Loucy (cell line): ENCODE measurements around the gene LAMA5.
A peak's percentile ranks its signal among the peaks of the same experiment; 100 is the strongest.

Source experiments
- H2AFZ ChIP-seq: fragments of 200-600 bp; sonication (generic); 2 replicates; pipeline ENCODE4 v1.6.0; 2016; ENCODE audit warnings: antibody characterized with exemption, mild to moderate bottlenecking, low read length, moderate library complexity
- H3F3A ChIP-seq: fragments of 200-600 bp; 2 replicates; pipeline ENCODE4 v1.6.0; 2016; ENCODE audit warnings: antibody characterized with exemption, low read depth, mild to moderate bottlenecking
- H3K27me3 ChIP-seq: fragments of 200-600 bp; sonication (generic); 2 replicates; pipeline ENCODE4 v1.6.1; 2014; ENCODE audit warnings: low read length, mild to moderate bottlenecking; ENCODE audit not compliant: insufficient read depth, poor library complexity, severe bottlenecking
- H3K36me3 ChIP-seq: fragments of 200-600 bp; sonication (generic); 2 replicates; pipeline ENCODE4 v1.6.1; 2016; ENCODE audit warnings: low read length; ENCODE audit not compliant: insufficient read depth
- H3K4me1 ChIP-seq: fragments of 200-600 bp; sonication (generic); 2 replicates; pipeline ENCODE4 v1.5.1; 2014; ENCODE audit warnings: low read length, mild to moderate bottlenecking; ENCODE audit not compliant: insufficient read depth, poor library complexity, severe bottlenecking
- H3K4me2 ChIP-seq: fragments of 200-600 bp; sonication (generic); 2 replicates; pipeline ENCODE4 v1.6.0; 2014; ENCODE audit warnings: antibody characterized with exemption, low read length, low read depth, mild to moderate bottlenecking; ENCODE audit not compliant: poor library complexity, severe bottlenecking
- H3K4me3 ChIP-seq: fragments of 200-600 bp; sonication (generic); 2 replicates; pipeline ENCODE4 v1.5.1; 2014; ENCODE audit warnings: low read length, mild to moderate bottlenecking, mixed read lengths; ENCODE audit not compliant: poor library complexity, severe bottlenecking
- H3K79me2 ChIP-seq: fragments of 200-600 bp; sonication (generic); 2 replicates; pipeline ENCODE4 v1.6.1; 2014; ENCODE audit warnings: low read length; ENCODE audit not compliant: insufficient read depth
- H3K9ac ChIP-seq: fragments of 200-600 bp; sonication (generic); 2 replicates; pipeline ENCODE4 v1.6.0; 2014; ENCODE audit warnings: mild to moderate bottlenecking, low read depth, low read length, moderate library complexity; ENCODE audit not compliant: poor library complexity, severe bottlenecking
- H3K9me2 ChIP-seq: fragments of 200-600 bp; sonication (generic); replicated peaks from 2 replicates; pipeline ENCODE4 v1.6.1; 2016; ENCODE audit warnings: low read depth, low read length, mixed read lengths
- H3K9me3 ChIP-seq: fragments of 200-600 bp; sonication (generic); 2 replicates; pipeline ENCODE4 v1.6.1; 2014; ENCODE audit warnings: mild to moderate bottlenecking, antibody characterized with exemption, low read length, low read depth; ENCODE audit not compliant: insufficient read depth
- H4K20me1 ChIP-seq: fragments of 200-600 bp; sonication (generic); 2 replicates; pipeline ENCODE4 v1.6.0; 2014; ENCODE audit warnings: antibody characterized with exemption, low read length, mild to moderate bottlenecking; ENCODE audit not compliant: insufficient read depth, poor library complexity, severe bottlenecking
- EZH2phosphoT487 ChIP-seq: fragments of 200-600 bp; IDR thresholded peaks from 2 replicates; pipeline ENCODE4 v1.6.1; 2018; ENCODE audit warnings: antibody characterized with exemption, mild to moderate bottlenecking, moderate library complexity, borderline replicate concordance
- TF ChIP-seq, protein P1 (sequence below): fragments of 200-600 bp; sonication (generic); conservative IDR thresholded peaks from 2 replicates; pipeline ENCODE4 v1.5.1; 2014; ENCODE audit warnings: mild to moderate bottlenecking, antibody characterized with exemption, low read length

LAMA5 gene

DNA sequence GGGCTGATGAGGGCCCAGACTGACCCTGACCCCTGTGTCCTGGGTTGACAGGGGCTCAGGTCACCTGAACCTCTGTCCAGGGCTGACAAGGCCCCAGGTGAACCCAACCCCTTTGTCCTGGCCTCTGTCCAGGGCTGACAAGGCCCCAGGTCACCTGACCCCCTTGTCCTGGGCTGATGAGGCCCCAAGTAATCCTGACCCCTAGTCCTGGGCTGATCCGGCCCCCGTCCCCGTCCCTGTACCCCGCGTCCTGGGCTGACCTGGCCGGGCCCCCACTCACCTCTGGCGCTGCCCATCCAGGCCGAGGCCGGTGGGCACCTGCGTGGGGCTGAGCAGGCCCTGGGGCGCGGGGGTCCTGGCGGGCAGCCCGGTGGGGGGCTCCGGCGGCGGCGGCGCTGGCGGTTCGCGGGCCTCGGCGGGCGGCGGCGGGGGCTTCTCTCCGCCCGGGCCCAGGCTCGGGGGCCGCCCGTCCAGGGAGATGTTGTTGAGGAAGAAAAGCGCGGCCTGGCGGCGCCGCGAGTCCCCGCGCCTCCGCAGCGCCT, 39.6 kb upstream of the LAMA5 start:
- H3K9me3 ChIP-seq, result no peaks in the 10 kb centered on the region
- TF ChIP-seq EZH2phosphoT487, result no peak
- TF ChIP-seq, protein P1, sequence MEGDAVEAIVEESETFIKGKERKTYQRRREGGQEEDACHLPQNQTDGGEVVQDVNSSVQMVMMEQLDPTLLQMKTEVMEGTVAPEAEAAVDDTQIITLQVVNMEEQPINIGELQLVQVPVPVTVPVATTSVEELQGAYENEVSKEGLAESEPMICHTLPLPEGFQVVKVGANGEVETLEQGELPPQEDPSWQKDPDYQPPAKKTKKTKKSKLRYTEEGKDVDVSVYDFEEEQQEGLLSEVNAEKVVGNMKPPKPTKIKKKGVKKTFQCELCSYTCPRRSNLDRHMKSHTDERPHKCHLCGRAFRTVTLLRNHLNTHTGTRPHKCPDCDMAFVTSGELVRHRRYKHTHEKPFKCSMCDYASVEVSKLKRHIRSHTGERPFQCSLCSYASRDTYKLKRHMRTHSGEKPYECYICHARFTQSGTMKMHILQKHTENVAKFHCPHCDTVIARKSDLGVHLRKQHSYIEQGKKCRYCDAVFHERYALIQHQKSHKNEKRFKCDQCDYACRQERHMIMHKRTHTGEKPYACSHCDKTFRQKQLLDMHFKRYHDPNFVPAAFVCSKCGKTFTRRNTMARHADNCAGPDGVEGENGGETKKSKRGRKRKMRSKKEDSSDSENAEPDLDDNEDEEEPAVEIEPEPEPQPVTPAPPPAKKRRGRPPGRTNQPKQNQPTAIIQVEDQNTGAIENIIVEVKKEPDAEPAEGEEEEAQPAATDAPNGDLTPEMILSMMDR, result no peak
- peak overlapping the region; percentile 87 for H3K4me3 ChIP-seq
- no peaks in the 10 kb centered on the region for H3K36me3 ChIP-seq
- peaks cover 11% of the 10 kb centered on the region for H4K20me1 ChIP-seq
- peak overlapping the region; percentile 83 for H3K9ac ChIP-seq
- no peaks in the 10 kb centered on the region for H3K27me3 ChIP-seq
- H3K4me1 ChIP-seq, result peaks cover 35% of the 10 kb centered on the region
- H3K79me2 ChIP-seq, result peaks cover 28% of the 10 kb centered on the region
- H2AFZ ChIP-seq, result no peak overlapping the region
- no peaks in the 10 kb centered on the region for H3K9me2 ChIP-seq
- H3F3A ChIP-seq, result no peaks in the 10 kb centered on the region
- H3K4me2 ChIP-seq, result peak overlapping the region; percentile 85

DNA sequence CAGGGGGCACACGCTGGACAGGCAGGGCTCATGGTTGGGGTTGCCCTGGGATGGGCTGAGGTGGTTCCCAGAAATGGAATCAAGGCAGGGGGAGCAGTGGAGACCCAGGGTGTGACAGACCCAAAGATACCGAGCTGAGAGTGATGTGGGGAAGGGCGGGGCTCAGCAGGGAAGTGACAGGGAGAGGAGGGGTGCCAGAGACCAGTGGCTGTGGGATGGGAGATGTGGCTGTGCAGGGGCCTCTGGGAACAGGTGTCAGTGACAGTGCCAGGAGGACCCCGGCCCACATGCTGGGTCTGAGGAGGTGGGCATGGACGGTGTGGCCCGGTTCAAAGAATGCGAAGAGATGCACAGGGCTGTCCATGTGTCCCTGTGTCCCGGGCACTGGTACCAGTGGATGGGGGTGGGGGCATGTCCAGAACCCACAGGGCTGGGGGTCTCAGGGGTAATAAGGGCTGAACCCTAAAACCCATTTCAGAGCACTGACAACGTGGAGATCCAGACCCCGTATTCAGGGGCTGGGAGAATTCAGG, 38.9 kb upstream of the LAMA5 start:
- peaks cover 11% of the 10 kb centered on the region for H4K20me1 ChIP-seq
- H3K4me3 ChIP-seq, result peak overlapping the region; percentile 87
- H3K9me2 ChIP-seq, result no peaks in the 10 kb centered on the region
- peaks cover 28% of the 10 kb centered on the region for H3K79me2 ChIP-seq
- no peaks in the 10 kb centered on the region for H3K36me3 ChIP-seq
- no peaks in the 10 kb centered on the region for H3F3A ChIP-seq
- peak overlapping the region; percentile 83 for H3K9ac ChIP-seq
- H3K4me1 ChIP-seq, result peaks cover 35% of the 10 kb centered on the region
- no peaks in the 10 kb centered on the region for H3K27me3 ChIP-seq
- H2AFZ ChIP-seq, result no peak overlapping the region
- no peaks in the 10 kb centered on the region for H3K9me3 ChIP-seq
- peak overlapping the region; percentile 85 for H3K4me2 ChIP-seq
- TF ChIP-seq, protein P1, result no peak
- no peak for TF ChIP-seq EZH2phosphoT487

DNA sequence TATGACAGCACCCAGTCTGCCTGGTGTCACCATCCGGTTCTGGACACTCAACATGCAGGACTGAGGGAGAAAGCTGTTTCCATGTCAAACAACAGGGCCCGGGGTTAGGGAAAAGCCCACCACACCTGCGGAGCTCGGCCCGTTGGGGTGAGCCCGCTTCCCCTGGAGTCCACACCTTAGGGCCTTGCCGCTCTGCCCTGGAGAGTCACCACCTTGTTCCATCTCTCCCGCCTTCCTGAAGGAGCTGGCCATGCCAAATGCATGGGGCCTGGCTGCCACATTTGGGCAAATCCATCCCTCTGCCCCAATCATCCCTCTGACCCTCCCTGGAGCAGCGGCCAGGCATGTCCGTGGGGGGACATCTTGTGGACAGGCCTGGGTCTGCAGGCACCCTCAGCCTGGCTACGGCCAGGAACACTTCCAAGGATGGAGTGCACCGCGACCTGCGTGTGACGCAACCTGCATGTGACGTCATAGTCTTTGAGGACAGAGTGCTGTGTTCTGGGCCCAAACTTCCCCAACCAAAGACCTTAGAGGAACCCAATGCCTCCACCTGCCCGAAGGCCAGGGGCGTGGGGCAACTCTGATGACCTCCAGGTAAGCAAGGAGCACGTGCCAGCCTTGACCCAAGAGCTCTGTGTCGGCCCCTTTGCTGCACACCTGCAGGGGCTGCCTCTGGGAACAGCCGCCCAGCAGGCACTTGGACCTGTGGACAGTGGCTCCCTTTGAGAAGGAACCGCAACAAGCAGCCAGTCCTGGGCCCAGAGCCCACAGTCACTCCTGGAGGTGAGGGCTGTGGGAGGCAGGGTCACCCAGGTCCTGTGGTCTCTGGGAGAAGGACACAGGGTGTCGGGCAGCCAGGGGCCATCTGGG, 38.2 kb upstream of the LAMA5 start:
- peak overlapping the region; percentile 85 for H3K4me2 ChIP-seq
- H3K4me1 ChIP-seq, result peaks cover 32% of the 10 kb centered on the region
- H3F3A ChIP-seq, result no peaks in the 10 kb centered on the region
- H3K79me2 ChIP-seq, result peaks cover 28% of the 10 kb centered on the region
- no peaks in the 10 kb centered on the region for H3K9me3 ChIP-seq
- H2AFZ ChIP-seq, result no peak overlapping the region
- no peaks in the 10 kb centered on the region for H3K36me3 ChIP-seq
- no peaks in the 10 kb centered on the region for H3K27me3 ChIP-seq
- H3K9me2 ChIP-seq, result no peaks in the 10 kb centered on the region
- H3K4me3 ChIP-seq, result peak overlapping the region; percentile 87
- H3K9ac ChIP-seq, result peak overlapping the region; percentile 83
- TF ChIP-seq, protein P1, result peak; percentile 46
- no peak for TF ChIP-seq EZH2phosphoT487
- peaks cover 11% of the 10 kb centered on the region for H4K20me1 ChIP-seq
